Body of pancreas (tissue), 4 donors: Measurements from ENCODE around the gene DOCK3. TPM values are rescaled to one million over a fixed set of nuclear protein-coding genes. Genes with fewer than 3 reads are reported as not detected.

ENCODE experiments used
- ATAC-seq: fragments of 150-250 bp; one replicate; pipeline ENCODE4 v1.9.1; 2016
- DNase-seq, 4 donors: peaks; one replicate each; pipeline ENCODE4 v3.0.0-alpha.2; 2019
- H3K27ac ChIP-seq, 4 donors: fragments of 200-600 bp; sonication (generic); 1 replicate in 3 of 4; 2 replicates in 1 of 4; pipeline versions ENCODE4 v1.5.1 to v1.6.1; 2016 to 2019; ENCODE audit warnings: mild to moderate bottlenecking in 1 of 4, mixed read lengths in 1 of 4, moderate library complexity in 1 of 4
- H3K27me3 ChIP-seq, 2 donors: fragments of 200-600 bp; sonication (generic); one replicate each; pipeline ENCODE4 v1.6.0; 2016; ENCODE audit warnings: mild to moderate bottlenecking in 1 of 2
- H3K36me3 ChIP-seq, 2 donors: fragments of 200-600 bp; sonication (generic); replicated peaks in 1 of 2; 2 replicates each; pipeline ENCODE4 v1.5.1; 2016; ENCODE audit warnings: low read depth in 2 of 2; ENCODE audit not compliant: insufficient read depth in 1 of 2
- H3K4me1 ChIP-seq: fragments of 200-600 bp; sonication (generic); one replicate; pipeline ENCODE4 v1.6.0; 2016
- H3K4me3 ChIP-seq, 2 donors: fragments of 200-600 bp; sonication (generic); 1 replicate in 1 of 2; 2 replicates in 1 of 2; pipeline ENCODE4 v1.5.1; 2016 to 2019
- H3K9me3 ChIP-seq, 3 donors: fragments of 200-600 bp; sonication (generic); 1 replicate in 2 of 3; 2 replicates in 1 of 3; pipeline ENCODE4 v1.5.1; 2016
- CTCF ChIP-seq, 7 experiments: fragments of 450-650 bp in 4 of 7; fragments of 200-600 bp in 3 of 7; sonication (generic) in 3 of 7; IDR thresholded peaks; one replicate each; pipeline ENCODE4 v1.5.1; 2016 to 2019; ENCODE audit warnings: antibody characterized with exemption in 7 of 7
- POLR2A ChIP-seq, 3 donors: fragments of 450-650 bp; IDR thresholded peaks; one replicate each; pipeline ENCODE4 v1.6.1; 2016; ENCODE audit warnings: antibody characterized with exemption in 3 of 3, mild to moderate bottlenecking in 2 of 3
- WGBS, 2 donors: methylation state at CpG; one replicate each; pipeline ENCODE4 v1.1.5; 2017; 5-methylcytosine and 5-hydroxymethylcytosine counted together
- intact Hi-C: fragments of 100-400 bp; cut with DNase I; formaldehyde crosslinking; loops from one replicate; pipeline ENCODE4 v1.15.1; 2023
- total RNA-seq, 2 donors: library from RNA; depleted of rRNA; stranded (reverse); fragments of >200 nt; gene quantifications; one replicate each; pipeline ENCODE4 v1.1.0, GENCODE V29; 2016

DOCK3 gene
- total RNA-seq, 2 donors from 2014 or later = 0.52 TPM; not detected in 1

- intact Hi-C loops = no loop called here
- ATAC-seq (no peak), DNase-seq (no peak)
- Histone ChIP-seq H3K36me3 (no peaks in the 10 kb centered on the region), H3K4me1 (no peaks in the 10 kb centered on the region), H3K27ac (no peak overlapping the region), H3K9me3 (no peaks in the 10 kb centered on the region), H3K4me3 (no peak overlapping the region), H3K27me3 (no peaks in the 10 kb centered on the region)
- TF ChIP-seq POLR2A (IDR thresholded peaks at IDR 0.05) = no peak
- no peak for TF ChIP-seq CTCF (IDR thresholded peaks at IDR 0.05)
- 0 to 35% methylated on average over 1 of the region's 1 CpG for WGBS, 2 donors
Observed at GRCh38 chr3:50734985-50735384, 60.3 kb downstream of the DOCK3 start.

- Histone ChIP-seq H3K4me3 (no peak overlapping the region), H3K27ac (no peak overlapping the region), H3K9me3 (no peaks in the 10 kb centered on the region), H3K36me3 (no peaks in the 10 kb centered on the region), H3K4me1 (no peaks in the 10 kb centered on the region), H3K27me3 (no peaks in the 10 kb centered on the region)
- 55 to 67% methylated on average over 1 of the region's 1 CpG for WGBS, 2 donors
- intact Hi-C loops = no loop called here
- no peak for DNase-seq
- TF ChIP-seq POLR2A (IDR thresholded peaks at IDR 0.05) (no peak), CTCF (IDR thresholded peaks at IDR 0.05) (no peak)
- ATAC-seq = no peak
Observed at GRCh38 chr3:50737193-50737905, 62.6 kb downstream of the DOCK3 start.

- H3K27ac ChIP-seq = no peak overlapping the region
- H3K9me3 ChIP-seq = no peaks in the 10 kb centered on the region
- ATAC-seq = no peak
- no peaks in the 10 kb centered on the region for H3K4me1 ChIP-seq
- 62 to 63% methylated on average over 6 of the region's 6 CpGs for WGBS, 2 donors
- intact Hi-C loops = no loop called here
- TF ChIP-seq CTCF (IDR thresholded peaks at IDR 0.05) (no peak), POLR2A (IDR thresholded peaks at IDR 0.05) (no peak)
- DNase-seq = no peak
- H3K4me3 ChIP-seq = no peak overlapping the region
- H3K36me3 ChIP-seq = no peaks in the 10 kb centered on the region
- H3K27me3 ChIP-seq = no peaks in the 10 kb centered on the region
Observed at GRCh38 chr3:50737906-50738598, 63.3 kb downstream of the DOCK3 start.

GRCh38 chr3:50743643-50744042 is 68.9 kb downstream of the DOCK3 start:
- intact Hi-C loops = no loop called here
- WGBS, 2 donors = 64 to 77% methylated on average over 1 of the region's 1 CpG

More at GRCh38 chr3:50743643-50744042, 68.9 kb downstream of the DOCK3 start:
- ATAC-seq (no peak), DNase-seq (no peak)
- Histone ChIP-seq H3K27me3 (no peaks in the 10 kb centered on the region), H3K36me3 (no peaks in the 10 kb centered on the region), H3K9me3 (no peaks in the 10 kb centered on the region), H3K4me1 (no peaks in the 10 kb centered on the region), H3K27ac (no peak overlapping the region), H3K4me3 (no peak overlapping the region)
- TF ChIP-seq POLR2A (IDR thresholded peaks at IDR 0.05) = no peak
- TF ChIP-seq CTCF (IDR thresholded peaks at IDR 0.05) = no peak
